ENCODE data around the gene TNNI2.
A peak's percentile ranks its signal among the peaks of the same experiment; 100 is the strongest.

The TNNI2 gene

DNA sequence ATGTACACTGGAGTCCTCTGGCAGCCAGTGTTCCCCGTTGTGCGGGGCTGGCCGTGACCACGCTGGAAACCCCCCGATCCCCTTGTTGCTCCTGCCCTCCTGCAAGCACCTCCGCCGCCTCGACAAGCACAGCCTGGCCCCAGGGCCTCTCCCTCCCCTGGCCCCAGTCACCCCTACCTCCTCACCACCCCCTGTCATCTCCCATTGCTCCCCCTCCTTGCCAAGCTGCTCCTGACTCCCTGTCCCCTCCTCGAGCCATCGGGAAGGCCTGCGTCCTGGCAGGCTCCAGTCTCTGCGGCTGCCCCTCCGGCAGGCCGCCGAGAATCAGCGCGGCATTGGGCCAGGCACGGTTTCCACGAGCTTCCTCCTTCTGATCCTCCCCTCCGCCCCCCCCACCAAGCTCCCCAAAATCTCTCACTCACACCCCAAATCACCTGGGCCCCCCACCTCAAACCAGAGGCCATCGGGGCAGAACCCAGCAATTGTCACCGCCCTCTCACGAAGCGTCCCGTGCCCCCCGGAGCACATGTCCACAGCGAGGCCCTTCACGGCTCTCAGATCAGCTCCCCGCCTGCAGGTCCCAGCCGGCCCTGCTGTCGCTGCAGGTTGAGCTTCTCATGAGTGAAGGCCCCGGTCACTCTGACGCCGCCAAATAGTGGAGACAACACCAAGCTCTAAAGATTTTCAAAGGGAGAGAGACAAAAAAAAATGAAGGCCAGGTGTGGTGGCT is 8.4 kb downstream of the TNNI2 start:
- no peak for DNase-seq

DNA sequence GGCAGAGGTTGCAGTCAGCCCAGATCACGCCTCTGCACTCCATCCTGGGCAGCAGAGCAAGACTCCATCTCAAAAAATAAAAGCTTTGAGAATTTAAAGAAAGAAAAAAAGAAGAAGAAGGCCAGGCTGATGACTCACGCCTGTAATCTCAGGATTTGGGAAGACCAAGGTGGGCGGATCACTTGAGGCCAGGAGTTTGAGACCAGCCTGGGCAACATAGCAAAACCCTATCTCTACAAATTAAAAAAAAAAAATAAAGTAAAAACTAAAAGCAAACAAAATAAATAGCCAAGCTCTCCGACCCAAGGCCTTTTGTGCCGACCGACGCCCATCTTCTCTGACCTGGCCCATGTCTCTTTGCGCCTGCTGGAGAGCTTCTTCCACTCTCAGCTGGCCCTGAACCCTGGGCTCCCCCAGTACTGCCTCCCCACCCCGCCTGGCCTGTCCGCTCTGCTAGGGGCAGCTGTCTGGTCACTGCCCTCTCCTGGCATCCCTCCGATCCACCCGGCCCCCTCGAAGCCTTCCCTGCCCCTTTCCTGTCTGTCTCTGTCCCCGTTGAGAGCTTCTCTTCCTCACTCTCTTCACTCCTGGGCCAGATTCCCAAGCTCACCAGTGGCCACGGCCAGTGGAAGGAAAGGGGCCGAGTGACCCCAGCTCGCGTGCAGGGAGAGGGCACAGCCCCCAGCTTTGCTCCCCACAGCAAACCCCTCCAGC is 9.3 kb downstream of the TNNI2 start:
- DNase-seq, result no peak

DNA sequence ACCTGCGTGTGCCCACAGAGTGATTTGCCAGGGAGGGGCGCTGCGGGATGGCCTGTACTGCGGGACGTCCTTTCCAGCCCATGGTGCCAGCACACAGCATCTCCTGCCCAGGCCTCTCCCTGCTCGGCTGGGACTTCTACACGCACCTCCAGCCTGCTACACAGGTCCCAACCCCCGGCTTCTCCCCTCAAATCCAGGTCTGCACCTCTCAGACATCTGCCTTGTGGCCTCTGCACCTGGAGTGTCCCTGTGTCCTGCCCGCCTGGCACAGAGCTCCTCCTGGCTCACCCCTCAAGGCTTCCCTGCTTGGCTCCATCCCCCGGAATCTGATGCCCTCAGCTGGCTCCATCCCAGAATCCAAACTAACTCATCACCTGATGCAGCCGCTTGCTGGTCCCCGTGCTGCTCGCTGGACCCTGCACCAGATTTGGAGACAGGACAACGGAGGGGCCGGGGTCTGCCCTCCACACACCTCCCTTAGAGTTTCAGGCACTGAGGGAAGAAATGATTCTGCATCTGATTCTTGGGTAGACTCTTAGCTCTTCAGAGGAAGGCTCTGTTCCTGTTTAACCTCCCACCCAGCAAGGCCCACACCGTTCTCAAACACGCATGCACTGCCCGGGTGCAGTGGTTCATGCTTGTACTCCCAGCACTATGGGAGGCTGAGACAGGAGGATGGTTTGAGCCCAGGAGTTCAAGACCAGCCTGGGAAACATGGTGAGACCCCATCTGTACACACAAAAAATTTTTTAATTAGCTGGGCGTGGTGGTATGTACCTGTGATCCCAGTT is 10.1 kb downstream of the TNNI2 start:
- no peak for DNase-seq

DNA sequence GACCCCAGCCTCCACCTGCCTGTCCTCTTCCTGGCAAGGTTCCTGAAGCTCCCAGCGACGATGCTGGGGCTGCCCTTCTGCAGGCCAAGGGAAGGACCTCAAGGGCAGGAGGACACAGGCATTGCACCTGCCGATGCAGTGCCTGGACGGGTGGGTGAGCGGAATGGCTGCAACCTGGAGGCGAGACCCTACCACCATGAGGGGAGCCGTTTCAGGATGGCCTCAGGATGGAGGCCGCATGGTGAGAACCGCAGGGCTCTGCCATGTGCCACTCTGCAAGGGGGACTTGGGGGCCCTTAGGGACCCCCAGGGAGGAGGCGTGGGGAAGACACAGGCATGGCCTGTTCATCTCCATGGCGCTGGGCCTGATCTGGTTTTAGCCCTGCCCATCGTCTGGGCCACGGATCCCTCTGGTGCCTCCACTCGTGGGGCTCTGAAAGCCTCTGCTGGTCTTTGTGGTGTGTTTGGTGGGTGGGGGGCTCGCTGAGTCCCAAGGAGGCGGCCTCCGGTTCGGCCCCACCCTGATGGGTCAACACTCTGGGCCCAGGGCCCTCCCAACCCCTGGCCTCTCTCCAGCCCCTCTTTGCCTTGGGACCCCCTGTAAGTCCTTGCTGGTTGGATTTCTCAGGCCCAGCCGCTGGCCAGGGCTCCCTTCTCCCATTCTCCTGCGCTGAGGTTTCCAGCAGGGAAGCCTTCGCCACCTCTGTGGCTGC is 12.8 kb downstream of the TNNI2 start:
- no peak for DNase-seq

DNA sequence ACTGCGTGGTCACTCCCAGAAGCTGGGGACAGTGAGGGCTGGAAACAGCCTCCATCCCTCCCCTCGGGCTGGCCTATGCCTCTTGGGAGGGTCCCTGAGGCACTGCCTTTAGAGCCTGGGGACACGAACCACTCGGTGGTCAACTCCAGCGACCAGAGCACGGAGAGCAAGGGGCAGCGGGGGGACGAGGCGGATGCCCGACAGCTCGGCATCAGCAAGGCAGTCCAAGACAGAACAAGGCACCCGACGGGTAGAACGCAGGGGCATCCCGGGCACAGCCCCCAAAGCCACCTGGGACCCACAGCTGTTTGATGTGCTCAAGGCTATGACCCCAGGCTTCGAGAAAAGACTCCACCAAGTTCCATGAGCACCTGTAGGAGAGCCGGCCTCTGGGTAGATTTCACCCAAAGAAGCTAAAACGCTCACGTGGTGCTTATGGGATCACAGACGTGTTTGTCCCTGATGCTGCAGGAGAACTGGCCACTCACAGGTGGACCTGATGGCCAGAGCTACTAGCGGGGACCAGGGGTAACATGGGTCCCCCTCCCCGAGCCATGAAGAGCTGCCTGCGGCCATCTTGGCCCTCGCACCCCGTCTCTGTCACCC is 13.6 kb downstream of the TNNI2 start:
- DNase-seq, result no peak

DNA sequence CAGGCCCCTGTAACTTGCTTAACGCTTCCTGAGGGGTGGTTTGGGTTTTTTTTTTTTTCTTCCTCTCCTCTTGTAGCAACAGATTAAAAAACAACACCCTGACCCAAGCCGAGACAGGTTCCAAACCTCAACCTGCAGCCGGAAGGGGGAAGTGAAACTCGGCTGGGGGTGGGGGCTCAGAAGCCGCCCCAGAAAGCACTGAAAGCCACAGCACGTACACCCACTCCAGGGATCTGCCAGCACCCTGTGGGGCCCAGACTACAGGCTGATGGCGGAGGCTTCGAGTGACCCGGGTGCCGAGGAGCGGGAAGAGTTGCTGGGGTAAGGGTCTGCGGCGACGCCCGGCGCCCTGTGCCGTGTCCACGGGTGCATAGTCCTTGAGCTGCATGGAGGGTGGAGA is 14.1 kb downstream of the TNNI2 start, which contains the start of gene LSP1:
Gene LSP1 (plus strand): TSS at position 208 of the 400 bp plus-strand sequence. CDS start 61 bp downstream, at position 269.
- peak; percentile 61 to 70 for DNase-seq

DNA sequence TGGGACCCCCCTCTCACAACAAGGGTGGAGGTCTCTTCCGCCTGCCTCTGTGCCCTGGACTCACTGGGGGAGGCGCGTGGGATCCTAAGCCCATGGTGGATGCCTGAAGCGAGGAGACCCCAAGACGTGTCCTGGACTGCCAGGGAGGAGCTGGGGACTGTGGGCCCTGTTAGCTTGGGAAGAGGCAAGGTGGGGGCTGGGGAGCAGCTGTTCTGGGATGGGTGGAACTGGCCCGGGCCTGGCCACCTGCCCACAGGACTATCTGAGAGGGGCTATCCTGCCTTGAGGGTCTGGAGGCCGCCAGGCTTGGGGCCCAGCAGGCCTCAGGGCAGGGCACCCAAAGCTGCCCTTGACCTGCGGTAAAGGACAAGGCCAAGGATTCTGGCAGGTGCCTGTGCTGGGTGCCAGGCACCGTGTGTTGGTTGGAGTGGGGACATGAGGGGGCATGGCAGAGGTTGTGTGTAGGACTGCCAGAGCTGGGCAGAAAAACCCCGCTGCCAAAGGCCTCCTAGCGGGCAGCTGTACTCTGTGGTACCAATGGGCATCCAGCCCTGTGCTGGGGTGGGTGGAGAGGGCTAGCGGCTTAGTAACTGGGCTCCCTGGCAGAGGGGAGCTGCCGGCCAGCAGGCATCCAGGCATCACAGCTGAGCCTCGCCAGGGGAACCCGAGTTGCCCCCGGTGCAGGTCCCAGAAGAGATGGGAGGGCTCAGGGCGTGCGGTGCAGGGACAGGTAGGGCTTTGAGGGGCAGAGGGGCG is 14.8 kb downstream of the TNNI2 start:
- no peak for DNase-seq

DNA sequence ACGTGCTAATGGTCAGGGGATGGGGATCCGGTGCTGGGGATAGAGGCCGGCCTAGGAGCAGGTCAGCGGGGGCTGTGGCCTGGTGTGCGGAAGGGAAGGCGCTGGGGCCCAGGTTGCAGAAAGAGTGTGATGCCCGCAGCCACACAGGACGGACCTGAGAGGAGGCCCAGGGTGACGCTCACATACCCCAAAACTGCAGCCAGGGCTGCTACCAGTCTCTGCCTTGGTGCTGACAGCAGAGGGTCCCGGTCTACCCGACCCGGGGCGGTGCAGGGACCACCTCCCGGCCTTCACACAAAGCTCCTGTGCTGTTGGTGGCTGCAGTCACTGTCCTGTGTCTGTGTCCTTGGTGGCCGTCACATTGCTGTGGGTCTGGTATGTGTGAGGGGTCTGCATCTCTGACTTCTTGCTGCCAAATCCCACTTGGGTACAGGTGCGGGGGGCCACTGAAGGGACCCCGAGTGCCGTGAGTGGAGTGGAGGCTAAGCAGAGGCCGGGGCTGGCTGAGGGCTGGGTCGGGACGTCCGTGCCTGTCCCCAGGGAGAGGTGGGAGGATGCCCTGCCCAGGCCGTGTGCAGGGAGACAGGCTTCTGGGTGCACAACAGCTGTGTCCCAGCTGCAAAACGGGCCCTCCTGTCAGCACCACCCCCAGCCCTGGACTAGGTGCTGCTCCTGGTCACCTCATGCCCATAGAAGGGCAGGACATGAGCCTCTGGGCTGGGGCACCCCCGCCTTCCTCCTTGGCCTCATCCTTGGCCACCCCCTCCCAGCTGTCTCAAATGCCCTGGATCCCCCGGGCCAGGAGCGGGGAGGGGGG is 15.6 kb downstream of the TNNI2 start:
- DNase-seq, result no peak

DNA sequence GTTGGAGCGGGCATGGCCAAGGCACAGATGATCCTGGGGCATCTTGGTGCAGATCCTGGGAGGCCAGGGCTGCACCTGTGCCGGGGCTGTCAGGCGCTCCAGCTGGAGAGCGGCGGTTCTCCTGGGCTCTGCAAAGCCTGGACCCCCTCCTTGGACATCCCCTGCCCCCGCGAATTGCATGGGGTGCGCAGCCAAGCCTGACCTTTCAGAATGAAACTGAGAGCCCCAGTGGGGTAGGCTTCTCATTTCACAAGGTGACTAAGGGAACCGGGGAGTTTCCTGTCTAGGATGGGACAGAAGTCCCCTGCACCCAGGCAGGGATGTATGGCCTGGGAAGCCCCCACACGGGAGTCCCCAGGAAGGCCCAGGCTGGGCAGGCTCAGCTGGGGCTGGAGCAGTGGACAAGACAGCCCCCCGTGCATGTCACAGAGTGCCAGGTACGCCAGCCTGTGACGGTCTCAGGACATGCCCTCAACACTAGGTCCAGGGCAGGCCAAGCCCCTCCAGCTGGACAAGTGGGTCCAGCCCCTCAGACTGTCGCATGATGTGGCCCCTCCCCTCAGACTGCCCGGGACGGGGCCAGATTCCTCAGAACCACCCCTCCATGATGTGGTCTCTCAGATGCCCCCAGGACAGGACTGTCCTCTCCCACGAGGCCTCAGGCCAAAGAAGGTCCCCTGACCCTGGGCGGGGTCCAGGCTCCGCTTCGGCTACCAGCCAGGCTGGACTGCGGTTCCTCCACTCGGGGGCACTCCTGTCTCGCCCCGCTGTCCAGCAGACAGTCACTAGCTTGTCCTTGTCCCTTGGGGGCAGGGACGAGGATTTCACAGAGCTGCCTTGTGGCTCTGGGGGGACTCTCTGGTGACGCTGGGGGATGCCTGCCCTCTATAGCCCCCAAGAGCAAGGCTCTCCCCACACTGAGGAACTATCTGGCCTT is 16.4 kb downstream of the TNNI2 start:
- DNase-seq, result no peak

DNA sequence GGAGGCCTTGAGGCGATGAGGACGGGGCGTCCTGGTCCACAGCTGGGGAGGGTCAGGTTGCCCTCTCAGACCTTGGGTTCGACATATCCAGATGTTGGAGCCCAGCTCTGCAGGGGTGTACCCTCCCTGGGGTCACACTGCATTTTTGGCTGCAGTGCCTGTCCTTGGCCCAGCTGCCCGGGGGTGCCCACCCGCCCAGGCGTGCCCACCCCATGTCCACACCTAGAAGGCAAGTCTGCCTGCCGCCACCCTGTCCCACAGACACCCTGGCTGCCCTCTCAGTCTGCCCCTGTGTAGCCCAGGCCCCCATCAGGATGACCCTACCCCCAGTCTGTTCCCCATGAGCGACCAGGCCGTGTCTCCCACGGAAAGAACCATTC is 17.1 kb downstream of the TNNI2 start:
- no peak for DNase-seq

DNA sequence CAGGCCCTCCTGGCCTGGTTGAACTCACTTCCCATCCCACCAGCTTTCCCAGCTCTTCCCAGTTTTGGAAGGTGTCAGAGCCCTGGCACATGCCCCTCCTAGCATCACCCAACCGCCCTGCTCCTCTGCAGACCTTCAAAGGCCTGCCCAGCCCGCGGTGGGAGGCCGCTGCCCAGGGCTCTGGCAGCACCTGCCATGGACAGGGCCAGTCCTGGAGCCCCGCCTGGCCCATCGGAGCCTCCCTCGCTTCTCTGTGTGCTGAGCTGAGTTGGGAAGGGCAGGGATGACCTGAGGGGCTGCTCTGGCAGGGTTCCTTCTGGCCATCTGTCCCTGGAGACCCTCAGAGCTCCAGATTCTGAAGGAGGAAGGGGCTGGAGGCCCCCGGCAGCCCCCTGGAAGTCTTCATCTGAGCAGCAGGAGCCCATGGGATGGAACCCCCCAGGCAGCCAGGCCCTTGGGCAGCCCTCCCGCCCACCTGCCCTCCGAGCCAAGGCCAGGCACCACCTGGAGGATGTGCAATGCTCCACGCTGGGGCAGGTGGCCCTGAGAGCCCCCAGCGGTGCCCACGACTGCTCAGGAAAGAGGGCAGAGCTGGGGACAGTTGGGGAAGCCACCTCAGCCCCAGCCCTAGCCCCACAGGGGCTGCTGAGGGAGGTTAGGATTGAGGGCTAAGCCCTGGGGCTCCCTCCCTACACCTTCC is 17.7 kb downstream of the TNNI2 start:
- DNase-seq, result no peak

DNA sequence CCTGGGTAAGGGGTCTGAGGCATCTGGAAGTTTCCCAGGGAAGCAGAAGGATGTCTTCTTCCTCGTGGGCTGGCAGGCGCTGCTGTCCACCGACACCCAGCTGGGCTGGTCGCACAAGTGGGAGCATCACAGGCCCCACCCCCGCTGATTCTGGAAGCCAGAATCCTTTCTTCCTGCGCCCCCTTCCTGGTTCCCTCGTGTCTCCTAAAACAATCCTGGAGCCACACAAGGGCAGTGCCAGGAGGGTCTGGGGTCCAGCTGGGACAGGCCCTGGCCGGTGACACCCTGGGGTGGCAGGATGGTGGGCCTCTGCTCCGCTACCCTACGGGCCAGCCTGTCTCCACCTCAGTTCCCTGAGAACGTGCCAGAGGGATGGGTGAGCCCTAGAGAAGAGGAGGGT is 18.3 kb downstream of the TNNI2 start:
- DNase-seq, result no peak

DNA sequence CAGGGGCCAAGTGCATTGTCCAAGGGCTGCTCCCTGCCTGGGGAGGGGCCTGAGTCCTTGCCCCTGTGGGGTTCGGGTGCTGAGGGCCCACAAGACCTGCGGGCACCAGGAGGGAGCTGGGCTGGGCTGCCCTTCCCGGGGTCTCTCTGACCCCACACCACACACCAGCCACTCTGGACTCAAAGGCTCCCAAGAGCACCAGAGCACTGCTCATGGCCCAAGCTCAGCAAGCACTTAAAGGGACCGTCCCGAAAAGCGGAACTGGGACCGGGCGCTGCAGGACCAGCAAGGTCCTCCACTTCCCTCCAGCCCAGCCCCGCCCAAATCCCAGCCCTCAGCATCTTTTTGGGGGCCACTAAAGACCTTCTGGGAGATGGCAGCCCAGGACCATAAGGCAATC is 19.4 kb downstream of the TNNI2 start:
- no peak for DNase-seq

DNA sequence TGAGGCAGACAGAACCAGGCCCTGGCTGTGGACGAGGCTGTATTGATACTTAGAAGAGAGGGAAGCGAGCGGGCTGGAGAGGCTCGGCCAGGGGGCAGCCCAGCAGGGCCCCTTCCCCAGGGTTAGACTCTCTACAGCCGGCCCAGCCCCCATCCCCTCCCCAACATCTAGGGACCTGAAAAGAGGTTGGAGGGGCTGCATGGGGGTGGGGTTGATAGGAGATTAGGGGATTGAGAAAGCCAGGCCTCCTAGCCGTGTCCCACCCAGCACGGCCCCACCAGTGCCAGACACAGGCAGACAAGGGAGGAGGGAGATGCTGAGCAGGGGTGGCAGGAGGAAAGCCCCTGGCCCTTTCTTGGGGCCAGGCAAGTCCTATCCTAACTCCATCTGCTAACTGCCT is 19.8 kb downstream of the TNNI2 start:
- DNase-seq, result no peak

DNA sequence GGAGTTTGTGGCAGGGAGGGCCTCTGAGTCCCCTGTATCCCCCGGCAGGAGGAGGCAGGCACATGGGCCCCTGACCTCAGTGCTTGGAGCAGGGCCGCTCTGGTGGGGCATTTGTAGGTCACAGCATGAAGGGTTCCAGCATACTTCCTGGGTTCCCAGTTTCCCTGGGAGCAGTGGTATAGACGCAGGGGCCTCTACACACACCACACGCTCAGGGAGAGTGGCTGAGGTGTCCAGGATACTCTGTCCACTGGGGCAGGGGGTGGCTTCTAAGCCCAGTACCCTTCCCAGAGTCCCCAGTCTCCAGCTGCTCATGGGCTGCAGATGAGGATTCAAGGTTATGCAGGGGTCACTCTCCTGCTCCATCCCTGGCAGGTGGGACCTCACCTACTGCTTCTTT is 20.2 kb downstream of the TNNI2 start:
- no peak for DNase-seq

DNA sequence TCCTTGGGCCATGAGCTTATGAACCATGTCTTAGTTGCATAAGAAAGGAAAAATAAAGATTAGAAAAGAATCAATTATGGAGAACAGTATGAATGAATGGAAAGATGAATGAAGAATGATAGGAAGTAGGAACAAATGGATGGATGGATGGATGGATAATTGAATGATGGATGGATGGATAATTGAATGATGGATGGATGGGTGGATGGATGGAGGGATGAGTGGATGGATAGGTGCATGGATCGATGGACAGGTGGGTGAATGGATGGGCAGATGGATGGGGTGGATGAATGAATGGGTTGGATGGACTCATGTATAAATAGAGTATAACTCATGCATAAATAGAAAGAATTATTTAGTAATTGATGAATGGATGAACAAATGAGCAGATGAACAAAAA is 21.3 kb downstream of the TNNI2 start:
- DNase-seq, result no peak

DNA sequence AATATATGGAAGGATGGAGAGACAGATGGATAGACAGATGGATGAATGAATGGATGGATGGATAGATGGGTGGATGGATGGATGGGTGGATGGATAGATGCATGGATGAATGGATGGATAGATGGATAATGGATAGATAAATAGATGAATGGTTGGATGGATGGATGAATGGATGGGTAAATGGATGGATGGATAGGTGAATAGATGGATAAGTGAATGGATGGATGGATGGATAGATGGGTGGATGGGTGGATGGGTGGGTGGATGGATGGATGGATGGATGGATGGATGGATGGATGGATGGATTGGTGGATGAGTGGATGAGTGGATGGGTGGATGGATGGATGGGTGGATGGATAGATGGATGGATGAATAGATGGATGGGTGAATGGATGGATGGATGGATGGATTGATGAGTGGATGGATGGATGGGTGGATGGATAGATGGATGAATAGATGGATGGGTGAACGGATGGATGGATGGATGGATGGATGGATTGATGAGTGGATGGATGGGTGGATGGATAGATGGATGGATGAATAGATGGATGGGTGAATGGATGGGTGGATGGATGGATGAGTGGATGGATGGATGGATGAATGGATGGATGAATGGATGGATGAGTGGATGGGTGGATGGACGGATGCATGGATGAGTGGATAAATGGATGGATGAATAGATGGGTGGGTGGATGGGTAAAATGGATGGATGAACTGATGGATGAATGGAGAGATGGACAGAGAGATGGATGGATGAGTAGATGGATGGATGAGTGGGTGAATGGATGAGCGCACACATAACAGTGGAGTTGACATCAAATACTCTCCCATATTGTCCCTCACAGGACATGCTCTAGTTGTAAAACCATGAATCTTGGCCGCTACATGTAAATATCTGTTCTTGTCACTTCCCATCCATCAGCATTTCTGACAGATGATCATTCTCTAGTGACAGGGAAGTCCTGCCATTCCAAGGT is 22.9 kb downstream of the TNNI2 start:
- DNase-seq, result no peak
